ENCODE results near the gene GATAD2A. TPM values are rescaled to one million over a fixed set of nuclear protein-coding genes. Genes with fewer than 3 reads are reported as not detected.

The GATAD2A gene
- total and polyA plus RNA-seq, 10 of the 15 experiments (the other 5 are each of a cell fraction or from before 2014, with no cell fraction given) = 2.6 to 173 (median 32.0) TPM

- CTCF ChIA-PET = no interaction called here
Measured at GRCh38 chr19:19432732-19433131, 27.3 kb downstream of the GATAD2A start.

More at GRCh38 chr19:19432732-19433131, 27.3 kb downstream of the GATAD2A start:
- no peak overlapping the region for H3K27ac ChIP-seq (ENCODE audit: control insufficient read depth, insufficient read depth)
- ATAC-seq = no peak
- H3K4me3 ChIP-seq = no peak overlapping the region
- peaks cover 9% of the 10 kb centered on the region for H4K20me1 ChIP-seq (ENCODE audit: control insufficient read depth, insufficient read depth)
- no peak overlapping the region for H3K4me2 ChIP-seq (ENCODE audit: control insufficient read depth, insufficient read depth)
- peaks cover 0 to 17% of the 10 kb centered on the region in 2 experiments; a peak in 3 of 4 replicates for H3K36me3 ChIP-seq (ENCODE audit: control insufficient read depth in 2 of 2, insufficient read depth in 2 of 2, low read length in 1 of 2)
- in situ Hi-C loops (cut with MboI) = no loop called here
- peaks cover 70% of the 10 kb centered on the region for H3K79me2 ChIP-seq (ENCODE audit: control insufficient read depth, insufficient read depth, low read length)
- TF ChIP-seq CHD1 (IDR thresholded peaks at IDR 0.05; ENCODE audit: low read depth, low read length) (no peak), IKZF2 (IDR thresholded peaks at IDR 0.05) (no peak), MTA2 (IDR thresholded peaks at IDR 0.05; ENCODE audit: low read depth) (no peak), HCFC1 (IDR thresholded peaks at IDR 0.05; ENCODE audit: low read length) (no peak), KLF5 (IDR thresholded peaks at IDR 0.05; ENCODE audit: partially characterized antibody) (no peak), IRF5 (IDR thresholded peaks at IDR 0.05; ENCODE audit: borderline replicate concordance) (no peak), HSF1 (IDR thresholded peaks at IDR 0.05; ENCODE audit: low read depth, low read length) (no peak), CBX5 (IDR thresholded peaks at IDR 0.05; ENCODE audit: low read depth) (no peak), NFYA (IDR thresholded peaks at IDR 0.05; ENCODE audit: borderline replicate concordance, low read depth, low read length) (no peak), ATF7 (IDR thresholded peaks at IDR 0.05; ENCODE audit: low read depth) (no peak), NFXL1 (IDR thresholded peaks at IDR 0.05; ENCODE audit: borderline replicate concordance) (no peak)
- TF ChIP-seq, protein P1, sequence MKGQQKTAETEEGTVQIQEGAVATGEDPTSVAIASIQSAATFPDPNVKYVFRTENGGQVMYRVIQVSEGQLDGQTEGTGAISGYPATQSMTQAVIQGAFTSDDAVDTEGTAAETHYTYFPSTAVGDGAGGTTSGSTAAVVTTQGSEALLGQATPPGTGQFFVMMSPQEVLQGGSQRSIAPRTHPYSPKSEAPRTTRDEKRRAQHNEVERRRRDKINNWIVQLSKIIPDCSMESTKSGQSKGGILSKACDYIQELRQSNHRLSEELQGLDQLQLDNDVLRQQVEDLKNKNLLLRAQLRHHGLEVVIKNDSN (IDR thresholded peaks at IDR 0.05; ENCODE audit: borderline replicate concordance, extremely low read length, insufficient read depth, low read depth, low read length) = no peak
- TF ChIP-seq, protein P2, sequence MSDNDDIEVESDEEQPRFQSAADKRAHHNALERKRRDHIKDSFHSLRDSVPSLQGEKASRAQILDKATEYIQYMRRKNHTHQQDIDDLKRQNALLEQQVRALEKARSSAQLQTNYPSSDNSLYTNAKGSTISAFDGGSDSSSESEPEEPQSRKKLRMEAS (IDR thresholded peaks at IDR 0.05; ENCODE audit: low read depth, low read length) = no peak
- TF ChIP-seq, protein P3, sequence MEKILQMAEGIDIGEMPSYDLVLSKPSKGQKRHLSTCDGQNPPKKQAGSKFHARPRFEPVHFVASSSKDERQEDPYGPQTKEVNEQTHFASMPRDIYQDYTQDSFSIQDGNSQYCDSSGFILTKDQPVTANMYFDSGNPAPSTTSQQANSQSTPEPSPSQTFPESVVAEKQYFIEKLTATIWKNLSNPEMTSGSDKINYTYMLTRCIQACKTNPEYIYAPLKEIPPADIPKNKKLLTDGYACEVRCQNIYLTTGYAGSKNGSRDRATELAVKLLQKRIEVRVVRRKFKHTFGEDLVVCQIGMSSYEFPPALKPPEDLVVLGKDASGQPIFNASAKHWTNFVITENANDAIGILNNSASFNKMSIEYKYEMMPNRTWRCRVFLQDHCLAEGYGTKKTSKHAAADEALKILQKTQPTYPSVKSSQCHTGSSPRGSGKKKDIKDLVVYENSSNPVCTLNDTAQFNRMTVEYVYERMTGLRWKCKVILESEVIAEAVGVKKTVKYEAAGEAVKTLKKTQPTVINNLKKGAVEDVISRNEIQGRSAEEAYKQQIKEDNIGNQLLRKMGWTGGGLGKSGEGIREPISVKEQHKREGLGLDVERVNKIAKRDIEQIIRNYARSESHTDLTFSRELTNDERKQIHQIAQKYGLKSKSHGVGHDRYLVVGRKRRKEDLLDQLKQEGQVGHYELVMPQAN (conservative IDR thresholded peaks at IDR 0.05) = no peak
- no peak for FAIRE-seq
- SMC1A ChIA-PET (ENCODE audit: uncharacterized antibody, unreplicated experiment) = no interaction called here
- intact Hi-C loops (cut with micrococcal nuclease; ENCODE audit: unreplicated experiment) = no loop called here
- H3K27me3 ChIP-seq (replicated peaks in 1 of 2; ENCODE audit: control insufficient read depth in 2 of 2, insufficient read depth in 2 of 2, low read length in 1 of 2) = no peaks in the 10 kb centered on the region
- no peaks in the 10 kb centered on the region for H3K9me3 ChIP-seq (replicated peaks; ENCODE audit: control insufficient read depth, insufficient read depth, low read length)
- WGBS (ENCODE audit: insufficient coverage, insufficient replicate concordance, low lambda C conversion rate, missing lambda C conversion rate) = 57% methylated on average over 2 of the region's 2 CpGs
- no peak overlapping the region for H2AFZ ChIP-seq (ENCODE audit: control insufficient read depth, low read depth, low read length)
- POLR2A ChIA-PET = interaction anchor here (0.5 kb wide), 1 partner anchor 26 kb away, joined by 3 read pairs; no protein-coding TSS in a partner anchor
- H3K4me1 ChIP-seq (ENCODE audit: control insufficient read depth, insufficient read depth, low read length) = no peaks in the 10 kb centered on the region; the same call in 1 of the 2 replicates
- BruUV-seq (replicated peaks) = TSS peak; percentile 6
- RAD21 ChIA-PET (ENCODE audit: unreplicated experiment) = no interaction called here
- DNase-seq (ENCODE audit: low read depth, low spot score) = no peak
- no peak overlapping the region for H3K9ac ChIP-seq (ENCODE audit: control insufficient read depth, insufficient read depth, low read length)

Data from GM12878 (cell line).